ENCODE results near the gene MAP3K2. TPM values are rescaled to one million over a fixed set of nuclear protein-coding genes. Genes with fewer than 3 reads are reported as not detected.

Gene MAP3K2
- total and polyA plus RNA-seq, 2 of the 4 experiments (the other 2 are of a cell fraction), result 6.2 to 30.8 TPM

Small RNA genes lying within 50 kb of the gene (microRNA-seq; reads per million reads assigned to microRNA genes)
- gene MIR4783 (ENCODE audit: insufficient read depth in 1 of 2, insufficient read length in 1 of 2, unreplicated experiment in 1 of 2) (0 reads per million in 2 experiments), gene RNU6-1147P (ENCODE audit: insufficient read depth, insufficient read length) (not detected)

Small RNA genes lying within 50 kb of the gene (small RNA-seq; reads per million reads assigned to genes)
- 0 to 1.2 (median 0.46) reads per million in 5 experiments for gene MIR4783
- 4.1 to 139 (median 6.0) reads per million in 5 experiments for gene RNU6-1147P

Other genes with a start within 250 kb of the MAP3K2 start
- gene CYP27C1, start 167.7 kb downstream of the MAP3K2 start, total RNA-seq (2012; rRNA removed), result not detected in 2 replicates
- not detected in 2 replicates for gene CYP27C1, start 167.7 kb downstream of the MAP3K2 start, polyA plus RNA-seq (2012; rRNA removed)
- gene ERCC3, start 93.8 kb downstream of the MAP3K2 start, total RNA-seq (2012; rRNA removed), result 40.0 and 43.2 TPM in 2 replicates
- gene ERCC3, start 93.8 kb downstream of the MAP3K2 start, polyA plus RNA-seq (2012; rRNA removed), result 48.2 and 52.0 TPM in 2 replicates
- gene PROC, start 30.5 kb upstream of the MAP3K2 start, total RNA-seq (2012; rRNA removed), result 0.28 TPM in 1 of 2 replicates, not detected in the other
- gene PROC, start 30.5 kb upstream of the MAP3K2 start, polyA plus RNA-seq (2012; rRNA removed), result 0.07 TPM in 1 of 2 replicates, not detected in the other
- 50.0 and 52.5 TPM in 2 replicates for gene IWS1, start 138.5 kb upstream of the MAP3K2 start, total RNA-seq (2012; rRNA removed)
- 31.0 and 31.5 TPM in 2 replicates for gene IWS1, start 138.5 kb upstream of the MAP3K2 start, polyA plus RNA-seq (2012; rRNA removed)
- gene MYO7B, start 147.7 kb upstream of the MAP3K2 start, total RNA-seq (2012; rRNA removed), result 0.18 and 0.28 TPM in 2 replicates
- 0.46 and 0.55 TPM in 2 replicates for gene MYO7B, start 147.7 kb upstream of the MAP3K2 start, polyA plus RNA-seq (2012; rRNA removed)